NCI-H526 treated with DMSO at 0.1 percent for 48 hours (cell line): ENCODE data around the gene TMED4.
A peak's percentile ranks its signal among the peaks of the same experiment; 100 is the strongest.
"Not testable (repeated sequence)": the region's sequence is repeated elsewhere in the genome, so short reads cannot be mapped to it uniquely, and the experiment has no call there.

Experiments
- DNase-seq: peaks from one replicate; lab custom pipeline; 2025; lab: John Stamatoyannopoulos, UW

The TMED4 gene

GRCh38 chr7:44607141-44608068 lies 25.4 kb upstream of the TMED4 start:
- DNase-seq, result no peak

- DNase-seq, result peak; percentile 92
Measured at GRCh38 chr7:44606341-44607140, 24.5 kb upstream of the TMED4 start, which contains the start of gene OGDH. OGDH (plus strand) TSS chr7:44606627; CDS start chr7:44624344, 17,717 bp downstream.

GRCh38 chr7:44604941-44605340 lies 22.9 kb upstream of the TMED4 start:
- DNase-seq, result no peak

GRCh38 chr7:44603193-44603592 lies 21.2 kb upstream of the TMED4 start:
- no peak for DNase-seq

DNA sequence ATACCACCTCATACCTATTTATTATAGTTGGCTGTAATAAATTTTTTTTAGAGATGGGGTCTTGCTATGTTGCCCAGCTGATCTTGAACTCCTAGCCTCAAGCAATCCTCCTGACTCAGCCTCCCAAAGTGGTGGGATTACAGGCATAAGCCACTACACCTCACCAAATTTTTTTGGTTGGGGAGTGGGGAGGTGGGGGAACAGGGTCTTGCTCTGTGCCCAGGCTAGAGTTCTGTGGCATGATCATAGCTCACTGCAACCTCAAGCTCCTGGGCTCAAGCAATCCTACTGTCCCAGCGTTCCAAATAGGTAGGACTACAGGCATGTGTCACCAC lies 20.5 kb upstream of the TMED4 start:
- no peak for DNase-seq

- DNase-seq, result no peak
Measured at GRCh38 chr7:44599222-44599621, 17.2 kb upstream of the TMED4 start.

GRCh38 chr7:44597181-44597580 lies 15.2 kb upstream of the TMED4 start:
- DNase-seq, result not testable (repeated sequence)

- no peak for DNase-seq
Measured at GRCh38 chr7:44595934-44596635, 14.1 kb upstream of the TMED4 start.

DNA sequence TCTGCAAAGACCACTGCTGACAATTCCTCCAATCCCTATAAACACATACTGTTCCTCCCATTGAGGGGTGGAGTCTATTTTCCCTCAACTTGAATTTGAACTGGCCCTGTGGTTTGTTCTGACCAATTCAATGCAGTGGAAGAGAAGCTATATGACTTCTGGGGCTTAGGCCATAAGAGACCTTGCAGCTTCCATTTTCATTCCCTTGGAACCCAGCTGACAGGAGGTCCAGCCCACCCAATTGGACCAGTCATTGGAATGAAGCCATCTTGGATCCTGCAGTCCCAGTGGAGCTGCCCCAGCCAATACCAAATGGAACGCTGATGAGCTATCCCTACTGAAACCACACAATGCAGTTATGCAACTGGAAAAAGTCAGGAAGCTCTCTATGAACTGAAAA lies 8.9 kb upstream of the TMED4 start:
- no peak for DNase-seq

DNA sequence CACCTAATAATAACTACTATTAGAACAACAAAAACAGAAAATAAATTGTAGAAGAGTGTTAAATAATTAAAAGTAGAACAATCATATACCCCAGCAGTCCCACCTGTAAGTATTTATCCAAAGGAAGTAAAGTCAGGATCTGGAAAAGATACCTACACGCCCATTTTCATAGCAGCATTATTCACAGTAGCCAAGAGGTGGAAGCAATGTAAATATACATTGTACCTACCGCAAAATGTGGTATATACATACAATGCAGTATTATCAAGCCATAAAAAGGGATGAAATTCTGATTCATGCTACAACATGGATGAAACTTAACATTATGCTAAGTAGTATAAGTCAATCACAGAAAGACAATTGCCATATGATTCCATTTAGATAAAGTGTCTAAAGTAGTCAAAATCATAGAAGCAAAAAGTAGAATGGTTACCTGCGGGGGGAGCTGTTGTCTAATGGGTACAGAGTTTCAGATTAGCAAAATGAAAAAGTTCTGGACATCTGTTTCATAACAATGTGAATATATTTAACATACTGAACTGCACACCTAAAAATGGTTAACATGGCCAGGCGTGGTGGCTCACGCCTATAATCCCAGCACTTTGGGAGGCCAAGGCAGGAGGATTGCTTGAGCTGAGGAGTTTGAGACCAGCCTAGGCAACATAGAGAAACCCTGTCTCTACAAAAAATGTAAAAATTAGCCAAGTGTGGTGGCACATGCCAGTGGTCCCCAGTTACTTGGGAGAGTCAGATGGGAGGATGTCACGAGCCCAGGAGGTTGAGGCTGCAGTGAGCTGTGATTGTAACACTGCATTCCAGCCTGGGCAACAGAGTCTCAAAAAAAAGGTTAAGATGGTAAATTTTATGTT lies 6.0 kb upstream of the TMED4 start:
- DNase-seq, result peak; percentile 52

DNA sequence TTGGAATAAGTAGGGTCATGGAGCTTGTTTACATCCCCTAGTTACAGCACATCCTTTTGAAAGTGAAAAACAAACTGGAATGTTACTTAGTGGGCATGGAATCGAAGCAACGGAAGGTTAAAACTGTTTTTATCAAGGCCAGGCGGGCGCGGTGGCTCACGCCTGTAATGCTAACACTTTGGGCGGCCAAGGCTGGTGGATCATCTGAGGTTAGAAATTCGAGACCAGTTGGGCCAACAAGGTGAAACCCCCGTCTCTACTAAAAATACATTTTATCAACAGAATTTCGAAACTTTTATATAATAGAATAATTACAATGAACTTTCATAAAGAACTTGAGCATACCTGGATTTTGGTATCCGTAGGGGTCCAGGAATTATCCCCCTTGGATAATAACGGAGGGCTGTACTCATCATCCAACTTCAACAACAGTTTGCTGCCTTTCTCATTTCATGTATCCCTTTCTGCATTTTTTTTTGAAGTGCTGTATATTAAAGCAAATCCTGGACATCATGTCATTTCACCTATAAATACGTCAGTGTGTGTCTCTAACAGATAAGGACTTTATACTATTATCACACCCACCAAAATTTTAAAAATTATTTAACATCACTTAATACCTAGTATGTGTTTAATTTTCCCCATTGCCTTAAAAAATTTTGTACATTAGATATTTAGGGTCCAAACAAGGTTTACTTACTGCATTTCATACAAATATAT lies 1.3 kb upstream of the TMED4 start:
- no peak for DNase-seq

- DNase-seq, result no peak
Measured at GRCh38 chr7:44580945-44581878, 819 bp downstream of the TMED4 start.

GRCh38 chr7:44576228-44576627 lies 5.8 kb downstream of the TMED4 start:
- DNase-seq, result no peak

GRCh38 chr7:44575054-44575453 lies 7.0 kb downstream of the TMED4 start:
- no peak for DNase-seq

DNA sequence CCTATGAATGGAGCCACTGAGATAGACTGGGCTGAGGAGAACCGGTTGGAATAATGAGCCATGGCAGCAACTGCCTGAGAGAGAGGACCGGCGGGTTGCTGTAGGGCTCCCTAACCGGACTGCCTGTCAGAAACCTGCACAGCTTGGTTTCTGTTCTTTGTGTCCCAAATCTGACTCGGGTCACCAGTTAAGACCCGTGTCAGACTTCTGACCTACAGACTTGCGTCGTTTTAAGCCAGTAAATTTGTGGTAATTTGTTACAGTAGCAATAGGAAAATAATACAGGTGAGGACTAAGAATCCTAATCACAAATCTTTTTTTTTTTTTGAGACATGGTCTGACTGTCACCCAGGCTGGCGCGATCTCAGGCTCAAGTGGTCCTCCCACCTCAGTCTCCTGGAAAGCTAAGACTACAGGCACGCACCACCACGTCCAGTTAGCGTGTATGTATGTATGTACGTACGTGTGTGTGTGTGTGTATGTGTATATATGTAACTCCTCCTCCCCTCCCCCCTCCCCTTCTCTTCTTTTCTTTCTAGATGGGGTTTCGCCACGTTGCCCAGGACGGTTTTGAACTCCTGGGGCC lies 7.7 kb downstream of the TMED4 start:
- peak; percentile 49 for DNase-seq

DNA sequence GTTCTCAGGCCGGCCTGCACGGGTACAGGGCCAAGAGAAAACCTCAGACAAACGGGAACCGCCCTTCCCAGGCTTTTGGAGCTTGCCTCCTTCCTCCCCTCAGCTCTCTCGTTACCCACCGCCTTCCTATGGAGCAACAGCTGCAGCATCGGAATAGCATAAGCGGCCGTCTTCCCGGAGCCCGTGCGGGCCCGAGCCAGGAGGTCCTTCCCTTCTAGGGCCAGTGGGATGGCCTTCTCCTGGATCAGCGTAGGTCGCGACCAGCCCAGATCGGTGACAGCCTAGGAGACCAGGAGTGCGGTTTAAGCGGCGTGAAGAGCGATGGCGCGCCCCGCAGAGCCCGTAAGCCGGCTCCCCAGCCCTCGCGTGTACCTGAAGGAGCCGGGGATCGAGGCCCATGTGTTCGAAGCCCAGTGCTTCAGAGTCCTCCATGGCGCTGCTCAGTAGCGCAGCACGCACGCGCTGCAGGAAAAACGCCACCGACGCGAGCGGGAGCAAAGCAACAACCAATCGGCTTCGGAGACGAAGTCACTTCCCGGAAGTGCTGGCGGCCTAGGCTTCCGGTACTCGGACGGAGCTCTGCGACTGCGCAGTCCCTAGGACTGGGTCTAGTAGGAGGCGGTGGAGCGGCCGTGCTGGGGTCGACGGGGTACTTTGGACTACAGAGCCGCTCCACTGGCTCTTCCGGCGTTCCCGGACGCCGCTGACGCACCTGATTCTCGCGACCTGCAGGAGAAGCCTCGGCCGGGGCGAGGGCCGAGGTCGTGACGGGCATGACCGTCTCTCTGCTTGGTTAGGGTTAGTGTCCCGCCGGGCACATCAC lies 8.4 kb downstream of the TMED4 start, which contains the start of gene DDX56:
TSS of gene DDX56 (minus strand) at position 445 of the 823 bp plus-strand sequence. CDS start at position 432, 13 bp downstream.
- peak; percentile 90 for DNase-seq

DNA sequence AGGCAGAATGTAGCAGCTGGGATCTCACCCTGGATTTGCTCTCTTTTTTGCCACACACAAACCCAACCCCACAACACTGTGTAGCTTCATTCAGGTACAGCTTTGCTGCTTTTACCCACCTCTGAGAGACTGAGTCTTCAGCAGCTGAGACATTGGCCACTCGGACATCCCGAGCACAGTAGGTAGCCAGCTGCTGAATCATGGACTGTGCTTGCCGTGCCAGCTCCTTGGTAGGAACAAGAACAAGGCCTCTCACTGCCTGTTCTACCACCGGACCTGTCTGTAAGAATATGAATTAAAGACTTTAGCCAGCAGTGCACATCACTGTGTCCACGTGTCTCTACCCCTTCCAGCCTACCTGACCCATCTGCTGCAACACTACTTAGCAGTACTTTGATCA lies 9.3 kb downstream of the TMED4 start:
- no peak for DNase-seq

DNA sequence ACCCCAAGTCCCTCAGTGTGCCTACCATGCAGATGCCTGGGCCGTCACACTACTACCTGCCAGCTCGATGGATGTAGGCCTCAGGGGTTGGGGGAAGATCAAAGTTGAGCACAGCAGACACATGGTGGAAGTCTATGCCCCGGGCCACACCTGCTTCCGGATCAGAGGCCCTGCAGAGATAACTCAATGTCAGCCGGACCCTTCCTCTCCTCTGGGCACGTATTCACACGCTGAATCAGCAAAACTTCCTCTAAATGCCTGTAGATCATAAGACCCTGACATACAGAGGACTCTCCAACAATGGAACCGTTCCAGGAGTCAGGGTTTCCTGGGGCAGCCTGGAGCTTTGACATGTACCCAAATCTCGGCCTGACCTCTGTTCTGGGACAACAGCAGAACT lies 12.1 kb downstream of the TMED4 start:
- no peak for DNase-seq
